M059J (cell line): Measurements from ENCODE around the gene MXRA8. TPM values are rescaled to one million over a fixed set of nuclear protein-coding genes. Genes with fewer than 3 reads are reported as not detected.
"Not testable (repeated sequence)": the region's sequence is repeated elsewhere in the genome, so short reads cannot be mapped to it uniquely, and the experiment has no call there.

Experiments used
- DNase-seq: peaks from one replicate; pipeline ENCODE4 v3.0.0-alpha.2; 2012; ENCODE audit warnings: low read depth
- total RNA-seq: library from RNA; depleted of rRNA; stranded (reverse); fragments of >200 nt; shearing (Covaris generic); gene quantifications from 2 replicates; pipeline ENCODE4 v1.2.3, GENCODE V29; 2014

Gene MXRA8
- total RNA-seq, 1 experiment from 2014 or later, result 0.25 TPM

DNA sequence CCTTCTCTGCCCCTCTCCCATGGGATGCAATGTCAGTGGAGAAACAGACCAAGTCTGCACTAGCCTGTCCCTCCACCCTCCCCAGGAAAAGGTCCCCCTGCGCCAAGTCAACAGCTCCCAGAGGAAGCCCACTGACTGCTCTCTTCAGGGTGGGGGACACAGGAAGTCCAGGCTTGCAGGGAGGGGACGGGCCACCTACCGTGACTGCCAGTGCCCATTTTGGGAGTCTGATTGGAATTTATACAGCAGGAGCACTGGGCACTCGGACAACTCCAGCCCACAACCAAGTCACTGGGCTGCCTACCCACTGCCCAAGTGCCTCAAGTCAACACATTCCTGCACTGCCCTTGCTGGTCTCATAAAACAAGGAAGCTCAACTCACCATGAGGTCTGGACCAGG lies 34.7 kb upstream of the MXRA8 start:
- no peak for DNase-seq

GRCh38 chr1:1391225-1391624 lies 32.9 kb upstream of the MXRA8 start:
- no peak for DNase-seq

DNA sequence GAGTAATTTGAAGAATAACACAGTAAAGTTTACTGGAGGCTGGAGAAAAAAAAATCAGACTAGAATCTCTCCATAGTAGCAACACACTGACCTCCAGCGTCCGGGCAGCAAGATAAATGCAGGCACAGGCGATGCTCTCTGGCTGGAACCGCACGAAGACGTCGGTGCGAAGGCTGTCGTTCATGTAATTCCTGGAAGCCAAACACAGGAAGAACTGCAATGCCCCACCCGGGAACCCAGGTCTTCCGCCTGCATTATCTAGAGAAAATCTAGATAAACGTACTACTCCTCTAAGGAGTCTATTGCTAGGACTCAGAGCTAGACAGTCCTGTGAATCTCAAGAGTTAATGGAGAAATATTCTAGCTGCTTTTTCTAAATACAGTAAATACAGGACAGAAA lies 32.3 kb upstream of the MXRA8 start:
- DNase-seq, result no peak

GRCh38 chr1:1388078-1388472 lies 29.7 kb upstream of the MXRA8 start:
- DNase-seq, result no peak

- DNase-seq, result no peak
Observed at GRCh38 chr1:1387098-1388077, 29.0 kb upstream of the MXRA8 start.

GRCh38 chr1:1385931-1386330 lies 27.6 kb upstream of the MXRA8 start:
- no peak for DNase-seq

- not testable (repeated sequence) for DNase-seq
Observed at GRCh38 chr1:1385339-1385738, 27.0 kb upstream of the MXRA8 start.

GRCh38 chr1:1381294-1381693 lies 22.9 kb upstream of the MXRA8 start:
- DNase-seq, result no peak

GRCh38 chr1:1380860-1381259 lies 22.5 kb upstream of the MXRA8 start:
- no peak for DNase-seq

DNA sequence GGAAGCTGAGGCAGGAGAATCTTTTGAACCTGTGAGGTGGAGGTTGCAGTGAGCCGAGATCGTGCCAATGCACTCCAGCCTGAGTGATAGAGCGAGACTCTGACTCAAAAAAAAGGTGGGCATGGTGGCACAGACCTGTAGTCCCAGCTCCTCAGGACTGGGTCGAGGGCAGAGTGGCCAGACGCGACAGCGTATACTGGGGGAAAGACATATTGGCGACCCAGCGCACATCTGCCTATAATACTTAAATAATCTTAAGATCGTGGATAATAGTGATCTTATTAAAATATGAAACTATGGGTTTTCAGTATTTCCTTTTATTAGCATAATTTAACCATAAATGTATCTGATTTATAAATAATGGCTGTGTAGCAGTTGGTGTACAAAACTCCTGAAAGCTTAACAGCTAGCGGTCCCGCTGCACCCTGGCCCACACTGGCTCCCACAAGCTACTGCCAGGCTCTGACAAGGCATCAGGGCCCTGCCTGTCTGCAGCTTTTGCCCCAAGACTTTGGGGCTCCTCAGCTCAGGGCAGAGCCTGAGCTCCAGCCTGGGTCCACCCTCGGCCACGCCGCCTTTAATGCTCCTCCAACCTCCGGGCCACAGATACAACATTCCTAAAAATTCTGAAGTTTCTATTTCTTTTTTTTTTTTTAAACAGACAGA lies 19.3 kb upstream of the MXRA8 start:
- DNase-seq, result no peak

DNA sequence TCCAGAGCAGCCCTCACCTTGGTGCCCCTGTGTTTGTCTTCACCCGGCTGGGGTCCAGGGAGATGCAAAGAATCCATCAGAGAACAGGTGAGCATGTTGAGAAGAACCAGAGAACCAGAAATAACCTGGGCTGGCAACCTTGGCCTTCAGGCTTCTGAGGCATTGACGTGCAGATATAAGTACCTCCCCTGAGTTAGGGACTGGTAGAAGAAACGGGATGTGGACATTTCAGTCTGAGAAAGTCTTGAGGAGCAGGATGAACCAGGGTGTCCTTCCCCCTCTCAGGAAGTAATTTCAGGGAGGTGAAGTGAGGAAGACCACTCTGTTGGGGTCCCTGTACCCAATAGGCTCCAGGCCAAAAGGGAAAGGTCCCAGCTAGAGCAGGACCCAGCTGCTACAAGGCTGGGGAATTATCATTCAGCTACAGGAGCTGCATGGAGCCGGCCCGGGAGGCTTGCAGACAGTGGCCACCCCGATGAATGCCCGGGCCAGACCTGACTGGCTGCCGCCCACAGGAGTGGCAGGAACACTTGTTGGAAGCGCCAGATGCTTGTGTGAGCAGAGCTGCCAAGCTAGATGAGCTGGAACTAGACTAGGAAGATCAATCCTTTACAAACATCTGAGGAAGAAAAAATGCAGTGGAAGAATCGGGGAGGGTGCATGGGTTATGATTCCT lies 18.3 kb upstream of the MXRA8 start:
- no peak for DNase-seq

- DNase-seq, result peak; percentile 100
Observed at GRCh38 chr1:1374929-1375662, 16.7 kb upstream of the MXRA8 start, which contains the start of gene AURKAIP1. Gene AURKAIP1 (minus strand): TSS chr1:1375207. CDS start chr1:1374756, 451 bp downstream.

- no peak for DNase-seq
Observed at GRCh38 chr1:1374589-1374928, 16.2 kb upstream of the MXRA8 start.

DNA sequence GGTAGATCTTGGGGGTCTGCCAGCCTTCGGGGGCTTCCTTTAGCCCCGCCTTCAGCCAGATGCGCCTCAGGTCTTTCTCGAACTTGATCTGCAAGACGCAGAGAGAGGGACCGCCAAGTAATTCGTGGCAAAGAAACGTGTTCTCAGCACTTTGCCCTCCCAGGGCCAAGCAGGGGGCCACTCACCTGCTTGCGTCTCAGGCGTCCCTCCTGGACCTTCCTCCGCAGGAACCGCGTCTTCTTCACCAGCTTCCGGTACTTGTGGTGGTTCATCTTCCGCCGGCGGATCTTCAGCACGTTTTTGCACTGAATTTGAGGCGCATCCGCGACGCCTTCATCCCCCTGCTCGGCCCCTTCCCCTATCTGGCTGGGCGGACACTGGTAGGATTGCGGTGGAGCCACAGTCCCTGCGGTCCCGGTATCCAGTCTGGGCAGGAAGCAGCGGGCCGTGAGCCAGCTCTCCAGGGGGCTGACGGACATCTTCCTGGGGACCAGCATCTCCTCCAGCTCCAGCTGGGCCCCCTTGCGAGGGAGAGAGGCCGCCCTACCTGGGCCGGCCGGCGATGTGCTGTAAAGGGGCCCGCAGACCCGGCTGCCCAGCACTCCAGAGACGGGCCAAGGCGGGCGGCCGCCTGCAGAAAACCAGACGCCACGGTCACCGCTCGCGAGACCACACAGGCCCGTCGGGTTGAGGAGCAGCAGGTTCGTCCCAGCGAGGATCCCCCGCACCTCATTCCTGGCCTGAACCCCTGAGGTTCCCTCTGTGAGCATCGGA lies 15.6 kb upstream of the MXRA8 start:
- DNase-seq, result no peak

GRCh38 chr1:1373051-1373814 lies 14.9 kb upstream of the MXRA8 start:
- no peak for DNase-seq

DNA sequence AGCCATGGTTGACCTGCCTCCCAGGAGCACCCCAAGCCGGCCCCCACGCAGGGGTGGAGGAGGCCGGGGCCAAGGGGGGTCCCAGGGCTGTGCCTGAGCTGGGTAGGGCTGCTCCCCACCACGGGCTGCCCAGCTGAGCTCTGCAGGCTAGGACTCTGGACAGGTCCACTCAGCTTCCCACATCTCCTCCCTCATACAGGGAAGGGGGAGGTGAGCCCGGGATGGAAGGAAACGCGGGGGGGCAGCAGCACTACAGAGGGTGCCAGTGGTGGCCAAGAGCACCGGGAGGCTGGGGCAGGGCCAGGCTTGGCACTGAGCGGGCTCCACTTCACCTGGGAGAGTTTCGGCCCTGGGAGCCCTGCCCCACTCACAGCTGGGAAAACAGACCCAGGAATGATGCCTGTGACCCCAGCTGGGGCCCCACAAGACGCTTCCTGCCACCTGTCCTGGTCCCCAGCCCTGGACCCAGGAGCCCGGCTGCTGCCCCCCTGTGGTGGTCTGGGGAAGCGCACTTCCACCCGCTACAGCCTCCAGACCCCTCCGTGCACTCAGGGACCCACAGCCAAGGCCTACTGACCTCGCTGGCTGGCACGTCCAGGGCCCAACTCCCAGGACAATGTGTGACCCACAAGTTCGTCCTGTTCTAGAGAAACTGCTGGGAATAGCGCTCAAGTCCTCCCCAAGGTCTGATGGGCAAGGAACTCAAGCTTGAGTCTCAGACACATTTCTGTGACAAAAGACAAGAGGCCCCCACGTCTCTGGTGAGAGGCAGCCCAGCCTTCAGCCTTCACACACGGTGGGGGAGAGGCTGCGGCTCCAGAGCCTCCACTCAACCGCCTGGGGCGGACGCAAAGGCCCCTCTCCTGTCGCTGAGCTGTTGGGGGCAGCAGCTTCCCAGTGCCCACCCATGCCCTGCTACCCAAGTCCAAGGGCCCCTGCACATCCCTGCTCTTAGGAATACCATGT lies 13.7 kb upstream of the MXRA8 start:
- DNase-seq, result peak; percentile 38

DNA sequence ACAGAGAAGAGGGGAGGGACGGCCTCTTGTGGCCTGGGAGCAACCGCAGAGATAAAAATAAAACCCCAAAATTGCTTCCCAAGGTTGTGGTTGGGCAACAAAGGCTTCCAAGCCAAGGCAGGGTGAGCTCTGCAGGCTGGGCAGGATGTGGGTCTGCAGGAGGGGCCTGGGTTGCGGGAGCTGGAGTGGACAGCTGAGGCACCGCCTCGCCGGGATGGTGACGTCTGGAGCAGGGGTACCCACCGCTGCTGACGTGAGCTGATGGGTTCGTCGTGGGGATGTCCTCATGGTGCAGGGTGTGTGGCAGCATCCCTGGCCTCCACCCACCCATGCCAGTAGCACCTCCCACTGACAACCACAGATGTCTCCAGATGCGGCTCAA lies 13.0 kb upstream of the MXRA8 start:
- DNase-seq, result no peak

DNA sequence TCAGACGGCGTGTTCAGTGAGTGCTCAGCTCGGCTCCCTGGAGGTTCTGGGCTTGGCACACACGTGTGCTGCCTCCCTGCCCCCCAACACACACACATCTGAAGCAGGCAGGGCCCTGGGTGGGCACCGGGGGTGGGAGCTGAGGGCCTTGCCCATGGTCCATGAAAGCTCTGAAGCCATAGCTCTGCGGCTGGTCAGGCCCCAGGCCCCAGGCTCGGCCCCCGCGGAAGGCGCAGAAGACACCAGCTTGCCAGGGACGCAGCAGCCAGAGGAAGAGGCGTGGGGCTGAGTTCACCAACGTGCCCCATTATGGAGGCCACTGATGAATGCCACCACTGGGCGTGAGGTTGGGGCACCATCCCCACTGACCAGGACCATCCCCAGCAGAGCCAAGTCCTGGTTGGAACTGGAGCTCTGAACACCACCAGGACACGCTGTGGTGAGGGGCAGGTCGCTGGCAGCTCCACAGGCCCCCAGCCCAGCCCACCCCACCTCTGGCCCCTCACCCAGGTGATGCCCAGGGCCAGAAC lies 12.5 kb upstream of the MXRA8 start:
- no peak for DNase-seq

GRCh38 chr1:1370094-1370493 lies 11.7 kb upstream of the MXRA8 start:
- not testable (repeated sequence) for DNase-seq
